Thymus (tissue), 11 donors: ENCODE results near the gene CREB3L1. TPM values are rescaled to one million over a fixed set of nuclear protein-coding genes. Genes with fewer than 3 reads are reported as not detected.

Experiments used
- DNase-seq, 9 donors: peaks; one replicate each; pipeline ENCODE4 v3.0.0-alpha.2; 2013; ENCODE audit warnings: low spot score in 9 of 9, low read depth in 6 of 9, missing footprints in 1 of 9
- H3K27ac ChIP-seq, 2 donors: one replicate each; pipeline ENCODE4 v1.5.1; 2013; ENCODE audit warnings: control low read depth in 1 of 2, low read depth in 1 of 2, low read length in 1 of 2, mild to moderate bottlenecking in 1 of 2, moderate library complexity in 1 of 2
- H3K27me3 ChIP-seq, 2 donors: one replicate each; pipeline ENCODE4 v1.5.1; 2013; ENCODE audit warnings: low read length in 1 of 2; ENCODE audit not compliant: control insufficient read depth in 2 of 2, insufficient read depth in 1 of 2
- H3K36me3 ChIP-seq, 2 donors: one replicate each; pipeline ENCODE4 v1.5.1; 2013; ENCODE audit warnings: low read length in 1 of 2, mild to moderate bottlenecking in 1 of 2, moderate library complexity in 1 of 2; ENCODE audit not compliant: control insufficient read depth in 2 of 2, insufficient read depth in 2 of 2
- H3K4me1 ChIP-seq, 2 donors: one replicate each; pipeline ENCODE4 v1.5.1; 2013; ENCODE audit warnings: low read length in 2 of 2; ENCODE audit not compliant: control insufficient read depth in 2 of 2, insufficient read depth in 2 of 2
- H3K4me3 ChIP-seq, 2 donors: one replicate each; pipeline ENCODE4 v1.5.1; 2013; ENCODE audit warnings: low read length in 2 of 2, control low read depth in 1 of 2, mild to moderate bottlenecking in 1 of 2
- H3K9me3 ChIP-seq, 2 donors: one replicate each; pipeline ENCODE4 v1.5.1; 2013; ENCODE audit warnings: low read length in 1 of 2, mild to moderate bottlenecking in 1 of 2; ENCODE audit not compliant: control insufficient read depth in 2 of 2, insufficient read depth in 1 of 2
- WGBS: extraction: QIAGEN DNeasy Blood & Tissue Kit; methylation state at CpG from one replicate; pipeline ENCODE4 v1.1.7; 2013; 5-methylcytosine and 5-hydroxymethylcytosine counted together
- polyA plus RNA-seq: library from polyadenylated mRNA; stranded (reverse); fragments of 200-250 nt; gene quantifications from one replicate; pipeline ENCODE4 v1.2.3, GENCODE V29; 2013
- total RNA-seq: library from RNA; stranded (reverse); fragments of 120-200 nt; gene quantifications from one replicate; pipeline ENCODE4 v1.2.4, GENCODE V29; 2013
- donor health status: healthy.

The CREB3L1 gene
- total and polyA plus RNA-seq, 2 donors = 1.3 to 2.2 TPM

DNA sequence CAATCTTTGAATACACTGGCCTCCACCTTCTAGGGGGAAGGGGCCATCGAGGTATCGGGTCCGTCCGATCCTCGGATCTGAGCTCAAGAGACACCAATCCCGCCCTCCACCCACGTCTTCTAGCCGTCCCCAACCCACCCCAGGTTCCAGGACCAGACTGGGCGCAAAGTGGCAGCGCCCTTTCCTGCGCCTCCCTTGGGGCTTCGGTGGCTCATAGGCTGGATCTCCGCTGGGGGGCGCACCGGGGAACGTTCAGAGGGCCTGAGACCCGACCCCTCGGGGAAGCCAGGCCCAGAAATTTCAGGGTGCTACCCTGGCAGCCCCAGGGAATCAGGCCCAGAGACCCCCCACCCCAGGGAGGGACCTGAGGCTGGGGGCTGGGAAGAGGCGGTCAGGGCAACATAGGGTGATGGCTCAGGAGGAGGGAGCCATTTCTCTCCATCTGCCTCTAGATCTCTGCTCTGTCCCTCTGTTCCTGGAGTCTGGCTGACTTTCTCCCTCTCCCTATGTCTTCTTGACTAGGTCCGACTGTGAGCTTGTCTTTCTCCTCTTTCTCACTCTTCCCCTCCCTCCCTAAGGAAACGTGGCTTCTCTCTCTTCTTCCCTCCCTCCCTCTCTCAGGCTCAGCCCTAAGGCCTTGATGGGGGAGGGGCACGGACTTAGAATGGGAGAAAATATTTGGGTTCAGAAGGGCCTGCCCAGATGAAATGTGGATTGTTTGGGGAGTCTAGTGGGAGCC, 1.1 kb downstream of the CREB3L1 start:
- DNase-seq = peak in 2 of 9 donors; percentile 39 to 55
- Histone ChIP-seq H3K4me1 (peaks cover 5 to 44% of the 10 kb centered on the region in 2 donors), H3K27ac (no peak overlapping the region), H3K9me3 (no peaks in the 10 kb centered on the region), H3K27me3 (peaks cover 22 to 39% of the 10 kb centered on the region in 2 donors), H3K36me3 (no peaks in the 10 kb centered on the region), H3K4me3 (peak overlapping the region in 1 of 2 donors; percentile 34)
- WGBS = 33% methylated on average over 22 of the region's 22 CpGs

DNA sequence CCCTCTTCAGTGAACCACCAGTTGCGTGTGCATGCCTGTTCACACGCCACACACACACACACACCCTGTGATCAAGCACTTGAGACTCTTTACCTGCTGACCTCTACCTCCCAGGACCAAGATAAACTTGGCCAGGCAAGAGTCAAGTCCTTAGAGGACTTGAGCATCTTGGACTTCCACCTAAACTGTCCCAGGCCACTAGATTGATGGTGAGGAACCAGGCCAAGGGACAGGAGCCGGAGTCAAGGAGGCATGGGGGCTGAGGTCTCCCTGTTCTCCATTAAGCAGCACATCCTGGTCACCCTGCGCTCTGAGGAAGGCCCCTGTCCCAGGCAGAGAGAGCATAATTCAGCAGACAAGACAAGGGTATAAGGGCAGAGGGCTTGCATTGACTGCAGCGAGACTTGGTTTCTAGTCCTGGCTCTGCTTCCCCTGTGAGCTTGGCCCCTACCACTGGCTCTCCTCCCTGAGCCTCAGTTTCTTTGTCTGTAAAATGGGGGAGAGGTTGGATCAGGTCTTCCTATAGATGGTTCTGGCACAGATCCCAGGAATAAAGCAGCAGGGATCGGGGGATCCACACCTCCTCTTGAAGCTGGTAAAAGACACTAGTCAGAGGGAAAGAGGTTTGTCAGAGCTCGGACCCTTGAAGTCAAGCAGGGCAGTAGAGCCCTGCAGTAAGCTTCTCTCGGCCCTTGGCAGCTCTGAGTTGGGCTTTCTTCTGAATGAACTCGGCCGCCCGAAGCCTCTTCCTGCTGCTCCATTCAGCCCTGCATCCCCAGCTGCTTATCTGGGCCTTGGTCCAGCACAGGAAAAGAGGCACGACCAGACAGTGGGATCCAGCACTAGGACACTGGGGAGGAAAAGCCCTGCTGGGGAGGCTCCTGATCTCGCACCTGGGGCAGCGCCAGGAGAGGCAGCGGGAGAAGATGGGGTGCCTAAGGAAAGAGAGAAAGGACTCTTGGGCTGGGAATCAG, 2.0 kb downstream of the CREB3L1 start:
- no peak overlapping the region for H3K27ac ChIP-seq
- H3K4me3 ChIP-seq = peak overlapping the region in 1 of 2 donors; percentile 34
- H3K36me3 ChIP-seq = no peaks in the 10 kb centered on the region
- peaks cover 22 to 39% of the 10 kb centered on the region in 2 donors for H3K27me3 ChIP-seq
- WGBS = 89% methylated on average over 15 of the region's 15 CpGs
- DNase-seq = no peak
- peaks cover 5 to 44% of the 10 kb centered on the region in 2 donors for H3K4me1 ChIP-seq
- no peaks in the 10 kb centered on the region for H3K9me3 ChIP-seq

DNA sequence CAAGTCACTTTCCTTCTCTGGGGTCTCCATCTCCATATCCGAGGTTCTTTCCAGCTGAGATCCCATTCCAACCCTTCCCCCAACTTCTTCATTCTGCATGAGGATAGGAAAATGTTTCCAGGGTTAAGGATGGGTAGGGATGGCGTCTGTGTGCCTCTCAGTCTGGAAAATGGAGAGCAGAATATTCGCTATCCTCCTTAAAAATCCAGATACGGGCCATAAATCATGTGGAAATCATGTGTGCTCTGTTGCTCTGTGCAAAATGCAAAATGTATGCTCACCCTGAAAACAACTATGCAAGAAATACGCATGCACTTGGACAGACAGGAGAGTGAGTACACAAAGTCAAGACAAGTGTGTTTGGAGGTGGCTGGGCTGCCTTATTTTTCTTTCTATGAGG, 3.2 kb downstream of the CREB3L1 start:
- WGBS = 94% methylated on average over 5 of the region's 5 CpGs
- peak overlapping the region in 1 of 2 donors; percentile 68 for H3K27ac ChIP-seq
- no peak for DNase-seq

DNA sequence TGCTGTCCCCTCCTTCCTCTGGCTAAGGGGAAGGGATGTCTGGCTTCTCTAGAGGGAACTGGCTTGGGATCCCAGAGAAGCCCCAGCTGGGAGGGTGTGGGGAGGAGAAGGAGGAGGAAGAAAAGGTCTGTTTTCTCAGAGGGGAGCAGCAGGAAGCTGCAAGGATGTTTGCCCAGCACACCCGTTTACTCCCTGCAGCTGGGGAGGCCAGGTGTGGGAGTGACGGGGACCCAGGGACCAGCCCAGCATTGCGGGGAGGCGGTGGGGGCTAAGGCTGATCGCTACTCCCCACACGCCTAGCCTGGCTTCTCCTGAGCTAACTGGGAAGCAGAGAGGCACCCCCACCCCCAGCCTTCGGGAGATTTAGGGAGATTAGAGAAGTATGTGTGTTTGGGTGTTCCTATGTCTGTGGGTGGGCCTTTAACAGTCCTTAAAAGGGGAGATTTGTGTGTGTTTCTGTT, 3.9 kb downstream of the CREB3L1 start:
- DNase-seq = peak in 2 of 9 donors; percentile 50 to 72
- WGBS = 4% methylated on average over 7 of the region's 7 CpGs
- H3K4me3 ChIP-seq = no peak overlapping the region
- H3K27me3 ChIP-seq = peaks cover 22 to 35% of the 10 kb centered on the region in 2 donors
- H3K4me1 ChIP-seq = peaks cover 5 to 42% of the 10 kb centered on the region in 2 donors
- peak overlapping the region in 1 of 2 donors; percentile 68 for H3K27ac ChIP-seq
- no peaks in the 10 kb centered on the region for H3K9me3 ChIP-seq
- H3K36me3 ChIP-seq = no peaks in the 10 kb centered on the region

More for the DNA sequence above, 3.2 kb downstream of the CREB3L1 start:
- Histone ChIP-seq H3K36me3 (no peaks in the 10 kb centered on the region), H3K9me3 (no peaks in the 10 kb centered on the region), H3K27me3 (peaks cover 22 to 39% of the 10 kb centered on the region in 2 donors), H3K4me3 (no peak overlapping the region), H3K4me1 (peaks cover 5 to 44% of the 10 kb centered on the region in 2 donors)

DNA sequence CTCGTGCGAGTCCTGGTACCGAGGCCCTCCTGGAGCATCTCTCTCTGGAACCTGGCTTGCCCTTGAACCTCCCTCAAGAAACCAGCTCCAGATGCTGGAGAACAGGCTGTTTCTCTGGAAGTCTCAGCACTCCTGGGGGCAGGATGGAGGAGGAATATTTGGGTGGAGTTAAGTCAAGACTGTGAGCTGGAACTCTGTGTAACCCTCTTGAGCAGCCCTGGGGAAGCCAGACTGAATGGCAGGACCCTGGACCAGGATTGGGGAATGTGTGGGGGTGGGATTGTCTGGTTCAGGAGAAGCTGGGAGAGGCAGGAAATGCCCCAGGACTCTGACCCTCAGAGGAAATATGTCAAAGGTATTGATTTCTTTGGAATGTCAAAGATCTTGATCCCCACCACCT, 7.7 kb downstream of the CREB3L1 start:
- Histone ChIP-seq H3K4me3 (no peak overlapping the region), H3K9me3 (no peaks in the 10 kb centered on the region), H3K4me1 (peaks cover 5 to 24% of the 10 kb centered on the region in 2 donors), H3K27me3 (no peaks in the 10 kb centered on the region), H3K36me3 (no peaks in the 10 kb centered on the region), H3K27ac (no peak overlapping the region)
- 96% methylated on average over 3 of the region's 3 CpGs for WGBS
- no peak for DNase-seq

DNA sequence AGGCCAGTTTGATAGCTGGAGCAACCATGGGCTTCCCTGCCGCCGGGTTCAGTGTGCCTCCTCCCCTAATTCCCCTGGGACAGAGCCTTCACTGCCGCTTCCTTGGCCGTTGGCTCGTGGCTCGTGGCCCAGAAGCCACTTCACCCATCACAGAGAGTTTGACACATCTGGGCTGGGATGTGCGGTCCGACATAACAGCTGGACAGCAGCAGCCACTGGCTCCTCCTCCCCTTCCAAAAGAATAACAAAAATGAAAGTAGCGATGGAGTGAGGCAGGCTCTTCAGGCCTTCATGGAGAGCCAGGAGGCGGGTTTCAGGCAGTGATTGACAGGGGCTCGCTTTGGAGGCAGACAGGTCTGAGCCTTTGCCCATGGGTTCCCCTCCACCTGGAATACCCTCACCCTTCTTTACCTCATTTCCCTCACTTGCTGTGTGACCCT, 8.2 kb downstream of the CREB3L1 start:
- Histone ChIP-seq H3K4me1 (peaks cover 5 to 23% of the 10 kb centered on the region in 2 donors), H3K4me3 (no peak overlapping the region), H3K27me3 (no peaks in the 10 kb centered on the region), H3K36me3 (no peaks in the 10 kb centered on the region), H3K27ac (no peak overlapping the region), H3K9me3 (no peaks in the 10 kb centered on the region)
- no peak for DNase-seq
- WGBS = 90% methylated on average over 11 of the region's 11 CpGs

DNA sequence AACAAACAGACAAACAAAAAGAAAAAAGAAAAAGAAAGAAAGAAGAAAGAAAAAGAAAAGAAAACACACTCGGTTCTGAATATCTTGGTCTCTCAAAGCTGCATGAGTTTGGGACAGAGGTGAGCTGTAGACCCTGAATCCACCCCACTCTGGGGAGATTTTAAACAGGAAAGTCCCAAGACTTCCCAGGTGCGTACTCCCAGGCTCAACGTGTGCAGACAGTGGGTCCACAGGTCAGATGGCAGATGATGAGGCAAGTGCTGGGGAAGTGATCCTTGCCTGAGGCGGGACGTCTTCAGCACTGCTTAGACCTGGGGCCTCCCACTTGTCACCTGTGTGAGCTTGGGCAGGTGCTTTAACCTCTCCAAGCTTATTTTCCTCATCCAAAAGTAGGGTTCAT, 9.3 kb downstream of the CREB3L1 start:
- no peak overlapping the region for H3K4me3 ChIP-seq
- no peaks in the 10 kb centered on the region for H3K9me3 ChIP-seq
- H3K27me3 ChIP-seq = no peaks in the 10 kb centered on the region
- DNase-seq = no peak
- H3K27ac ChIP-seq = no peak overlapping the region
- WGBS = 74% methylated on average over 5 of the region's 5 CpGs
- peaks cover 0 to 16% of the 10 kb centered on the region in 2 donors for H3K4me1 ChIP-seq
- H3K36me3 ChIP-seq = no peaks in the 10 kb centered on the region

DNA sequence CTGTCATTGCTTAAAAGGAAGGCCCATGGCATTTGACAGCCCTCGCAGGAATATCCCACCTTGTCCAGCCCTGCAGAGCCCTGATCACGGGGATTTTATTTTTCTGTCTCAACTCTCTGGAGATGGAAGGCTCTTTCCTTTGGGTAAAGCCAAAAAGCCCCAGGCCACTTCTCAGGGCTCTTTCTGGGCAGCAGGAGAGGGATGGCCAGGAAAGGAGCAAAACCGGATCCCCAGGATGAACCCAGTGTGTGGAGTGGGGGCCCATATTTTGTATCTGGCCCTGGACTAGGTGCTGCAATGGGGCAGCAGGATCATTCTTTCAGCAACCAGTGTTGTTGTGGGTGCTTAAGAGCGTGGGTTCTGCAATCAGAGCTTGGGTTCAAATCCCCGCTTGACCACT, 11.0 kb downstream of the CREB3L1 start:
- peaks cover 0 to 2% of the 10 kb centered on the region in 2 donors for H3K27me3 ChIP-seq
- H3K4me3 ChIP-seq = no peak overlapping the region
- H3K4me1 ChIP-seq = peaks cover 0 to 13% of the 10 kb centered on the region in 2 donors
- 89% methylated on average over 5 of the region's 5 CpGs for WGBS
- H3K27ac ChIP-seq = no peak overlapping the region
- H3K9me3 ChIP-seq = no peaks in the 10 kb centered on the region
- no peak for DNase-seq
- H3K36me3 ChIP-seq = no peaks in the 10 kb centered on the region
